H9 (cell line): ENCODE measurements around the gene ZMYND11. TPM values are rescaled to one million over a fixed set of nuclear protein-coding genes. Genes with fewer than 3 reads are reported as not detected.

ENCODE experiments used
- DNase-seq: peaks from one replicate; pipeline ENCODE4 v3.0.0-alpha.2; 2017
- H2AFZ ChIP-seq: one replicate; pipeline ENCODE4 v1.6.1; 2013; ENCODE audit warnings: mild to moderate bottlenecking, low read length, control low read depth, moderate library complexity
- H2AK5ac ChIP-seq: 2 replicates; pipeline ENCODE4 v1.6.1; 2013; ENCODE audit warnings: low read length, control low read depth, mixed read lengths; ENCODE audit not compliant: insufficient read length
- H2BK120ac ChIP-seq: one replicate; pipeline ENCODE4 v1.6.1; 2013; ENCODE audit warnings: low read depth, mild to moderate bottlenecking, low read length, control low read depth, inconsistent platforms; ENCODE audit not compliant: poor library complexity, severe bottlenecking
- H2BK12ac ChIP-seq: 2 replicates; pipeline ENCODE4 v1.6.1; 2013; ENCODE audit warnings: low read length, control low read depth, mixed read lengths, low read depth; ENCODE audit not compliant: insufficient read length
- H2BK15ac ChIP-seq: 2 replicates; pipeline ENCODE4 v1.6.1; 2013; ENCODE audit warnings: low read depth, low read length, control low read depth
- H2BK20ac ChIP-seq: one replicate; pipeline ENCODE4 v1.6.1; 2013; ENCODE audit warnings: low read depth, mild to moderate bottlenecking, low read length, control low read depth, inconsistent platforms; ENCODE audit not compliant: poor library complexity, severe bottlenecking
- H2BK5ac ChIP-seq: 2 replicates; pipeline ENCODE4 v1.6.1; 2013; ENCODE audit warnings: low read length, control low read depth, mixed read lengths; ENCODE audit not compliant: insufficient read length
- H3K14ac ChIP-seq: 2 replicates; pipeline ENCODE4 v1.6.1; 2013; ENCODE audit warnings: low read length, control low read depth; ENCODE audit not compliant: insufficient read depth
- H3K18ac ChIP-seq: 2 replicates; pipeline ENCODE4 v1.6.1; 2013; ENCODE audit warnings: low read depth, mild to moderate bottlenecking, mixed read lengths, low read length, control low read depth; ENCODE audit not compliant: insufficient read length
- H3K23ac ChIP-seq: 2 replicates; pipeline ENCODE4 v1.6.1; 2013; ENCODE audit warnings: low read length, control low read depth, mixed read lengths, low read depth; ENCODE audit not compliant: insufficient read length
- H3K23me2 ChIP-seq: 2 replicates; pipeline ENCODE4 v1.6.1; 2013; ENCODE audit warnings: low read depth, mild to moderate bottlenecking, mixed read lengths, low read length, control low read depth; ENCODE audit not compliant: insufficient read length, poor library complexity, severe bottlenecking
- H3K27ac ChIP-seq: 2 replicates; pipeline ENCODE4 v1.5.1; 2013; ENCODE audit warnings: low read length, control low read depth, mixed read lengths, low read depth; ENCODE audit not compliant: insufficient read length
- H3K27me3 ChIP-seq: 2 replicates; pipeline ENCODE4 v1.6.1; 2013; ENCODE audit warnings: low read length, control low read depth, inconsistent platforms; ENCODE audit not compliant: insufficient read depth
- H3K4ac ChIP-seq: 2 replicates; pipeline ENCODE4 v1.6.1; 2013; ENCODE audit warnings: low read depth, mild to moderate bottlenecking, control low read depth, inconsistent platforms, low read length, moderate library complexity
- H3K4me1 ChIP-seq: 2 replicates; pipeline ENCODE4 v1.6.1; 2013; ENCODE audit warnings: low read length, control low read depth, inconsistent platforms; ENCODE audit not compliant: insufficient read depth
- H3K4me2 ChIP-seq: 2 replicates; pipeline ENCODE4 v1.6.1; 2013; ENCODE audit warnings: low read length, control low read depth, mixed read lengths; ENCODE audit not compliant: insufficient read length, insufficient read depth
- H3K56ac ChIP-seq: 2 replicates; pipeline ENCODE4 v1.6.1; 2013; ENCODE audit warnings: low read depth, mild to moderate bottlenecking, mixed read lengths, low read length, control low read depth; ENCODE audit not compliant: insufficient read length
- H3K79me1 ChIP-seq: 2 replicates; pipeline ENCODE4 v1.6.1; 2013; ENCODE audit warnings: low read depth, mild to moderate bottlenecking, moderate library complexity, low read length, control low read depth, inconsistent platforms; ENCODE audit not compliant: insufficient read depth, poor library complexity, severe bottlenecking
- H3K79me2 ChIP-seq: 2 replicates; pipeline ENCODE4 v1.6.1; 2013; ENCODE audit warnings: low read length, control low read depth, inconsistent platforms; ENCODE audit not compliant: insufficient read depth
- H3K9ac ChIP-seq: 2 replicates; pipeline ENCODE4 v1.6.1; 2013; ENCODE audit warnings: low read length, control low read depth, mixed read lengths; ENCODE audit not compliant: insufficient read length; ENCODE audit errors: extremely low read depth
- H3K9me3 ChIP-seq: one replicate; pipeline ENCODE4 v1.6.1; 2013; ENCODE audit warnings: low read depth, low read length, inconsistent platforms; ENCODE audit not compliant: control insufficient read depth
- H3T11ph ChIP-seq: one replicate; pipeline ENCODE4 v1.6.1; 2013; ENCODE audit warnings: mild to moderate bottlenecking, low read length, control low read depth, inconsistent platforms
- H4K20me1 ChIP-seq: one replicate; pipeline ENCODE4 v1.6.1; 2013; ENCODE audit not compliant: control insufficient read depth, insufficient read length, insufficient read depth
- H4K5ac ChIP-seq: 2 replicates; pipeline ENCODE4 v1.6.1; 2013; ENCODE audit warnings: low read depth, mild to moderate bottlenecking, mixed read lengths, low read length, control low read depth; ENCODE audit not compliant: insufficient read length
- H4K8ac ChIP-seq: replicated peaks from 2 replicates; pipeline ENCODE4 v1.6.1; 2013; ENCODE audit warnings: low read length, control low read depth, mixed read lengths, low read depth; ENCODE audit not compliant: insufficient read length
- H4K91ac ChIP-seq: 2 replicates; pipeline ENCODE4 v1.6.1; 2013; ENCODE audit warnings: low read depth, mild to moderate bottlenecking, moderate library complexity, mixed read lengths, low read length, control low read depth; ENCODE audit not compliant: insufficient read length
- H3K27ac Mint-ChIP-seq, 3 experiments: 2 replicates in 2 of 3; 3 replicates in 1 of 3; pipeline ENCODE4 v1.8.0; 2020 to 2021; ENCODE audit warnings: mixed read lengths in 3 of 3, mild to moderate bottlenecking in 1 of 3, moderate library complexity in 1 of 3
- H3K27me3 Mint-ChIP-seq: 2 replicates; pipeline ENCODE4 v1.8.0; 2021; ENCODE audit warnings: low read depth, mild to moderate bottlenecking, moderate library complexity, mixed read lengths
- H3K36me3 Mint-ChIP-seq, 3 experiments: 2 replicates in 2 of 3; 3 replicates in 1 of 3; pipeline ENCODE4 v1.8.0; 2020 to 2021; ENCODE audit warnings: low read depth in 3 of 3, mixed read lengths in 3 of 3; ENCODE audit not compliant: insufficient read depth in 1 of 3
- H3K4me1 Mint-ChIP-seq, 2 experiments: 2 replicates each; pipeline ENCODE4 v1.8.0; 2020; ENCODE audit warnings: mixed read lengths in 2 of 2
- H3K4me3 Mint-ChIP-seq, 2 experiments: 2 replicates in 1 of 2; 3 replicates in 1 of 2; pipeline ENCODE4 v1.8.0; 2020 to 2021; ENCODE audit warnings: mild to moderate bottlenecking in 2 of 2, mixed read lengths in 2 of 2, moderate library complexity in 1 of 2
- H3K9me3 Mint-ChIP-seq, 2 experiments: 2 replicates in 1 of 2; 3 replicates in 1 of 2; pipeline ENCODE4 v1.8.0; 2020; ENCODE audit warnings: mild to moderate bottlenecking in 2 of 2, mixed read lengths in 2 of 2, moderate library complexity in 1 of 2
- WGBS: extraction: QIAGEN DNeasy Blood & Tissue Kit; methylation state at CpG from one replicate; pipeline ENCODE4 v1.1.7; 2013; ENCODE audit warnings: missing lambda C conversion rate, low lambda C conversion rate, mixed read lengths; ENCODE audit not compliant: insufficient read length; ENCODE audit errors: extremely low coverage; 5-methylcytosine and 5-hydroxymethylcytosine counted together
- total RNA-seq: library from RNA; stranded (reverse); gene quantifications from 2 replicates; pipeline ENCODE4 v1.2.1, GENCODE V29; 2021
- TF ChIP-seq, protein P1 (sequence below): fragments of 200-600 bp; sonication (generic); conservative IDR thresholded peaks from 3 replicates; pipeline ENCODE4 v1.8.0; 2021; ENCODE audit warnings: antibody characterized with exemption, mild to moderate bottlenecking

ZMYND11 gene
- total RNA-seq, 1 experiment from 2014 or later = 33.7 TPM

DNA sequence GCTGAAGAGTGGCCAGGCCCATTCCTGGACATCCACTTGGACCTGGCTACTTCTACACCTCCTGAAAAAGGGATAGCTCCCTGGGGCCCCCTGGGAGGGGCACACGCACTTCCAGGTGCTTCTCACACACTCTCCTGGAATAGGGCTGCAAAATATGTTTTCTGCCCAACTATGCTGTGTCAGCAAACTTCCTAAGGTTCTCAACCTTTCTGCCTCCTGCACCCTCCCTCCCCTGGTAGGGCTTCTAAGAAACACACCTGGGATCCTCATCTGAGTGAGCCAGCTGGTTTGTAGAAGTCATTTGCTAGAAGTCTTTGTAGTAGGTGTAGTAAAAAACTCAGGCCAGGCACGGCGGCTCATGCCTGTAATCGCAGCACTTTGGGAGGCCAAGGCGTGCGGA lies 136.5 kb downstream of the ZMYND11 start:
- H3K79me1 ChIP-seq = no peaks in the 10 kb centered on the region
- H2BK20ac ChIP-seq = no peak overlapping the region
- no peak overlapping the region for H2BK120ac ChIP-seq
- H3T11ph ChIP-seq = no peak overlapping the region
- H2AFZ ChIP-seq = no peak overlapping the region
- H4K8ac ChIP-seq = no peak overlapping the region
- H3K27ac ChIP-seq = no peak overlapping the region
- H4K91ac ChIP-seq = no peak overlapping the region
- no peak overlapping the region for H2AK5ac ChIP-seq
- H4K5ac ChIP-seq = no peak overlapping the region
- no peak overlapping the region for H3K4me2 ChIP-seq
- Mint-ChIP-seq H3K4me3 (no peak overlapping the region), H3K4me1 (peaks cover 24 to 27% of the 10 kb centered on the region in 2 experiments), H3K36me3 (peaks cover 0 to 1% (median 0%) of the 10 kb centered on the region in 3 experiments; a peak in 1 of 7 replicates), H3K27ac (no peak overlapping the region), H3K27me3 (peaks cover 2% of the 10 kb centered on the region; the same call in 1 of the 2 replicates), H3K9me3 (no peaks in the 10 kb centered on the region)
- no peaks in the 10 kb centered on the region for H3K79me2 ChIP-seq
- H4K20me1 ChIP-seq = no peaks in the 10 kb centered on the region
- H3K4ac ChIP-seq = no peak overlapping the region
- no peak overlapping the region for H2BK5ac ChIP-seq
- TF ChIP-seq, protein P1, sequence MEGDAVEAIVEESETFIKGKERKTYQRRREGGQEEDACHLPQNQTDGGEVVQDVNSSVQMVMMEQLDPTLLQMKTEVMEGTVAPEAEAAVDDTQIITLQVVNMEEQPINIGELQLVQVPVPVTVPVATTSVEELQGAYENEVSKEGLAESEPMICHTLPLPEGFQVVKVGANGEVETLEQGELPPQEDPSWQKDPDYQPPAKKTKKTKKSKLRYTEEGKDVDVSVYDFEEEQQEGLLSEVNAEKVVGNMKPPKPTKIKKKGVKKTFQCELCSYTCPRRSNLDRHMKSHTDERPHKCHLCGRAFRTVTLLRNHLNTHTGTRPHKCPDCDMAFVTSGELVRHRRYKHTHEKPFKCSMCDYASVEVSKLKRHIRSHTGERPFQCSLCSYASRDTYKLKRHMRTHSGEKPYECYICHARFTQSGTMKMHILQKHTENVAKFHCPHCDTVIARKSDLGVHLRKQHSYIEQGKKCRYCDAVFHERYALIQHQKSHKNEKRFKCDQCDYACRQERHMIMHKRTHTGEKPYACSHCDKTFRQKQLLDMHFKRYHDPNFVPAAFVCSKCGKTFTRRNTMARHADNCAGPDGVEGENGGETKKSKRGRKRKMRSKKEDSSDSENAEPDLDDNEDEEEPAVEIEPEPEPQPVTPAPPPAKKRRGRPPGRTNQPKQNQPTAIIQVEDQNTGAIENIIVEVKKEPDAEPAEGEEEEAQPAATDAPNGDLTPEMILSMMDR = no peak
- no peaks in the 10 kb centered on the region for H3K27me3 ChIP-seq
- no peak overlapping the region for H3K9ac ChIP-seq
- peaks cover 2% of the 10 kb centered on the region; the same call in 1 of the 2 replicates for H3K4me1 ChIP-seq
- WGBS = no CpG with 5 or more reads among the region's 6 CpGs
- no peak overlapping the region for H2BK15ac ChIP-seq
- H3K9me3 ChIP-seq = no peaks in the 10 kb centered on the region
- no peak overlapping the region for H3K56ac ChIP-seq
- H3K14ac ChIP-seq = no peak overlapping the region
- H3K23me2 ChIP-seq = no peaks in the 10 kb centered on the region
- no peak overlapping the region for H3K18ac ChIP-seq
- H3K23ac ChIP-seq = no peak overlapping the region
- H2BK12ac ChIP-seq = no peak overlapping the region
- DNase-seq = no peak
